Testis (tissue), 2 donors: ENCODE data around the gene ALKBH5.

Source experiments
- POLR2A ChIP-seq: fragments of 450-650 bp; IDR thresholded peaks from one replicate; pipeline ENCODE4 v1.6.1; 2017; ENCODE audit warnings: antibody characterized with exemption, mild to moderate bottlenecking, moderate library complexity
- TF ChIP-seq, protein P1 (sequence below), 3 experiments: fragments of 450-650 bp in 2 of 3; fragments of 200-600 bp in 1 of 3; sonication (generic) in 1 of 3; IDR thresholded peaks; one replicate each; pipeline ENCODE4 v1.5.1; 2016 to 2019; ENCODE audit warnings: antibody characterized with exemption in 3 of 3, mild to moderate bottlenecking in 2 of 3, moderate library complexity in 1 of 3

GRCh38 chr17:18183334-18184142 is at the start of gene ALKBH5:
- TF ChIP-seq, protein P1, sequence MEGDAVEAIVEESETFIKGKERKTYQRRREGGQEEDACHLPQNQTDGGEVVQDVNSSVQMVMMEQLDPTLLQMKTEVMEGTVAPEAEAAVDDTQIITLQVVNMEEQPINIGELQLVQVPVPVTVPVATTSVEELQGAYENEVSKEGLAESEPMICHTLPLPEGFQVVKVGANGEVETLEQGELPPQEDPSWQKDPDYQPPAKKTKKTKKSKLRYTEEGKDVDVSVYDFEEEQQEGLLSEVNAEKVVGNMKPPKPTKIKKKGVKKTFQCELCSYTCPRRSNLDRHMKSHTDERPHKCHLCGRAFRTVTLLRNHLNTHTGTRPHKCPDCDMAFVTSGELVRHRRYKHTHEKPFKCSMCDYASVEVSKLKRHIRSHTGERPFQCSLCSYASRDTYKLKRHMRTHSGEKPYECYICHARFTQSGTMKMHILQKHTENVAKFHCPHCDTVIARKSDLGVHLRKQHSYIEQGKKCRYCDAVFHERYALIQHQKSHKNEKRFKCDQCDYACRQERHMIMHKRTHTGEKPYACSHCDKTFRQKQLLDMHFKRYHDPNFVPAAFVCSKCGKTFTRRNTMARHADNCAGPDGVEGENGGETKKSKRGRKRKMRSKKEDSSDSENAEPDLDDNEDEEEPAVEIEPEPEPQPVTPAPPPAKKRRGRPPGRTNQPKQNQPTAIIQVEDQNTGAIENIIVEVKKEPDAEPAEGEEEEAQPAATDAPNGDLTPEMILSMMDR (IDR thresholded peaks at IDR 0.05) = peak in 2 of 3 experiments; percentile 16 to 31
- peak; percentile 72 for TF ChIP-seq POLR2A
